ENCODE measurements around the gene RTBDN.

Gene RTBDN

GRCh38 chr19:12779162-12779993 lies 55.0 kb downstream of the RTBDN start:
- DNase-seq (ENCODE audit: low read depth) = no peak

- no peak for DNase-seq (ENCODE audit: low read depth)
These were observed 55.5 kb downstream of the RTBDN start for GRCh38 chr19:12778905-12779161.

GRCh38 chr19:12778017-12778904 lies 56.1 kb downstream of the RTBDN start:
- DNase-seq (ENCODE audit: low read depth) = no peak

- no peak for DNase-seq (ENCODE audit: low read depth)
These were observed 57.0 kb downstream of the RTBDN start for GRCh38 chr19:12777217-12778016.

All from non-pigmented ciliary epithelial cell (primary cell).